Measurements from ENCODE around the gene CASZ1.

DNA sequence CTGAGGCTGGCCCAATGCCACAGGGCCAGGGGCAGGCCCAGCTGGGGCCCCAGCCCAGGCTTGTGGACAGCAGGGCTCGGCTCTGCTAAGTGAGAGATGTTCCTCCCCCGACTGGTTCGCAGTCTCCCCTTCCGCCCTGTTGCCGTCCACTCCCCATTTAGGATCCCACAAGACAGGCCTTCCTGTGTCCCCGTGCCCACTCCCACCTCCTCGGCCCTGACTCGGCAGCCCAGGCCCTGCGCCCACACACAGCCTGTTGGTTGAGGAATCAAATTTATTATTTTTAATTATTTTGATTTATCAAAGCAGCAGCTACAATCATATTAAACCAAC is 78.4 kb downstream of the CASZ1 start:
- no peak for TF ChIP-seq ZKSCAN8 (CRISPR knock-in tag; IDR thresholded peaks at IDR 0.05)
- TF ChIP-seq BRD9 (IDR thresholded peaks at IDR 0.05; ENCODE audit: low read depth, partially characterized antibody) = no peak
- TF ChIP-seq TCF3 (CRISPR knock-in tag; IDR thresholded peaks at IDR 0.05) = no peak
- TF ChIP-seq TCF7L2 (IDR thresholded peaks at IDR 0.05; ENCODE audit: low read depth, low read length) = no peak
- no peak for TF ChIP-seq XRCC4 (IDR thresholded peaks at IDR 0.05; ENCODE audit: extremely low read depth, insufficient read depth, insufficient read length)
- TF ChIP-seq ETV6 (IDR thresholded peaks at IDR 0.05; ENCODE audit: borderline replicate concordance in 1 of 2, low read depth in 2 of 2, low read length in 1 of 2) = no peak
- TF ChIP-seq ETV6 (CRISPR knock-in tag; IDR thresholded peaks at IDR 0.05; ENCODE audit: borderline replicate concordance) = no peak
- TF ChIP-seq, protein P1, sequence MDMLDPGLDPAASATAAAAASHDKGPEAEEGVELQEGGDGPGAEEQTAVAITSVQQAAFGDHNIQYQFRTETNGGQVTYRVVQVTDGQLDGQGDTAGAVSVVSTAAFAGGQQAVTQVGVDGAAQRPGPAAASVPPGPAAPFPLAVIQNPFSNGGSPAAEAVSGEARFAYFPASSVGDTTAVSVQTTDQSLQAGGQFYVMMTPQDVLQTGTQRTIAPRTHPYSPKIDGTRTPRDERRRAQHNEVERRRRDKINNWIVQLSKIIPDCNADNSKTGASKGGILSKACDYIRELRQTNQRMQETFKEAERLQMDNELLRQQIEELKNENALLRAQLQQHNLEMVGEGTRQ (CRISPR knock-in tag; IDR thresholded peaks at IDR 0.05) = no peak
- TF ChIP-seq DPF2 (IDR thresholded peaks at IDR 0.05) = no peak
- TF ChIP-seq POLR2A (conservative IDR thresholded peaks at IDR 0.05) = no peak
- TF ChIP-seq, protein P2, sequence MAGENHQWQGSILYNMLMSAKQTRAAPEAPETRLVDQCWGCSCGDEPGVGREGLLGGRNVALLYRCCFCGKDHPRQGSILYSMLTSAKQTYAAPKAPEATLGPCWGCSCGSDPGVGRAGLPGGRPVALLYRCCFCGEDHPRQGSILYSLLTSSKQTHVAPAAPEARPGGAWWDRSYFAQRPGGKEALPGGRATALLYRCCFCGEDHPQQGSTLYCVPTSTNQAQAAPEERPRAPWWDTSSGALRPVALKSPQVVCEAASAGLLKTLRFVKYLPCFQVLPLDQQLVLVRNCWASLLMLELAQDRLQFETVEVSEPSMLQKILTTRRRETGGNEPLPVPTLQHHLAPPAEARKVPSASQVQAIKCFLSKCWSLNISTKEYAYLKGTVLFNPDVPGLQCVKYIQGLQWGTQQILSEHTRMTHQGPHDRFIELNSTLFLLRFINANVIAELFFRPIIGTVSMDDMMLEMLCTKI (IDR thresholded peaks at IDR 0.05; ENCODE audit: partially characterized antibody) = no peak
- TF ChIP-seq ESRRA (IDR thresholded peaks at IDR 0.05; ENCODE audit: borderline replicate concordance, low read depth) = no peak
- no peak for TF ChIP-seq IRF2 (CRISPR knock-in tag; IDR thresholded peaks at IDR 0.05)
- TF ChIP-seq, protein P3, sequence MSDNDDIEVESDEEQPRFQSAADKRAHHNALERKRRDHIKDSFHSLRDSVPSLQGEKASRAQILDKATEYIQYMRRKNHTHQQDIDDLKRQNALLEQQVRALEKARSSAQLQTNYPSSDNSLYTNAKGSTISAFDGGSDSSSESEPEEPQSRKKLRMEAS (CRISPR knock-in tag; IDR thresholded peaks at IDR 0.05) = no peak
